GM18858 (cell line): ENCODE measurements around the gene RSAD1.

ENCODE experiments used
- ATAC-seq: cut with Tn5 transposase; IDR thresholded peaks from one replicate; pipeline ENCODE4 v1.9.1; 2021; ENCODE audit not compliant: unreplicated experiment

RSAD1 gene

DNA sequence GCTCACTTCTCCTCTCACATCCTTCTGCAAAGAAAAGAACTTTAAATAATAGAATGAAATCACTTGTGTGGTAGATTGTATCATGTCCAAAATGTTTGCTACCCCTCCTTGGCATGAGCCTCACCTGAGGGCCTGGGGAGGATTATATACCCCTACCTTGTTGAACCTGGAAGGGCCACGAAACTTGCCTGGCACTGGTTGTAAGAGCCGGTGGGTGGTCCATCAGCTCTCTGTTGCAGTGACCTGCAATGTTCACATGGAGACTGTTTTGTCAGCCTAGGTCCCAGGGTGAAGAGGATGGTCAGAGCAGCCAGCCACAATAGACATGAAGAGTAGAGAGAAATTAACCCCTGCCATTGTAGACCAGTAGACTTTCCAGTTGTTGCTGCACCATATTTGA lies 10.2 kb downstream of the RSAD1 start:
- ATAC-seq: no peak

GRCh38 chr17:50491505-50491904 lies 12.8 kb downstream of the RSAD1 start:
- no peak for ATAC-seq

DNA sequence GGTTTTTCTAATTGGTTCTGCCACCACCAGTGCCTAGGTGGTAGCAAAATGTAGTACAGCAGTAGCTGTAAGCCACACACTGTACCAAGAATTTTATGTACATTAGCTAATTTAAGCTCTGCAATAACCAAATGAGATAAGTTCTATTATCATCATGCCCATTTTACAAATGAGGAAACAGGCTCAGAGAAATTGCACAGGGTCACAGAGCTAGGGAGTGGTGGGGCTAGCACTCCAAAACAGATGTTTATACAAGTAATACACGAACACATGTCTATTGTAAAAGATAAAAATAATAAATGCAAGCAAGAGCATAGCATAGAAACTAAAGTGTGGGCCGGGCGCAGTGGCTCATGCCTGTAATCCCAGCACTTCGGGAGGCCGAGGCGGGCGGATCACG lies 13.6 kb downstream of the RSAD1 start:
- no peak for ATAC-seq

GRCh38 chr17:50493744-50494143 lies 15.1 kb downstream of the RSAD1 start:
- no peak for ATAC-seq

DNA sequence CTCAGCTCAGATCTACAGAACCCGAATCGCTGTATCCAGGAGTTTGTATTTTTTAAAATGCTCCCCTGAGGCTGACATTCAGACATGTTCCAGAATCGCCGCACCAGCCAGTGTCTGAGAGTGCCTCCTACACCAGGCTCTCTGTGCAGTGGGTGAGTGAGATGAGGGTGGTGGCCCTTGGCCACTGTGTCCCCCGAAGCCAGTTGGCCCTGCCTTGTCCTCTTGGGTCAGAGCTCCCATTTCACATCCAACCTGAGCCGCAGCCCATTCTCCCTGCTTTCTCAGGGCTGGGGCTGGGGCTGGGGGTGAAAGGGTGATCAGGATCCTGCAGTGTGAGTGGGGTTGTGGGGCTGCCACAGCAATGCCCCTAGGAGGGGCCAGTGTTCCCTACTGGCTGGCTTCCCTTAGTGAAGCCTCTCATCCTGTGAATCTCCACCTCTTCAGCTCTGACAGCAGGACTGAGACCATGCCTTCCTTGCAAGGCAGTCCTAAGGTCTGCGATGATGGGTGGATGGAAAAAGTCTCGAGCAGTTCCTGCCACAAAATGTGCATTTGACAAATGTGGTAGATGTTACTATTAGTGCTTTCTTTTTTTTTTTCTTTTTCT lies 16.7 kb downstream of the RSAD1 start:
- no peak for ATAC-seq

GRCh38 chr17:50495918-50496317 lies 17.3 kb downstream of the RSAD1 start:
- no peak for ATAC-seq

DNA sequence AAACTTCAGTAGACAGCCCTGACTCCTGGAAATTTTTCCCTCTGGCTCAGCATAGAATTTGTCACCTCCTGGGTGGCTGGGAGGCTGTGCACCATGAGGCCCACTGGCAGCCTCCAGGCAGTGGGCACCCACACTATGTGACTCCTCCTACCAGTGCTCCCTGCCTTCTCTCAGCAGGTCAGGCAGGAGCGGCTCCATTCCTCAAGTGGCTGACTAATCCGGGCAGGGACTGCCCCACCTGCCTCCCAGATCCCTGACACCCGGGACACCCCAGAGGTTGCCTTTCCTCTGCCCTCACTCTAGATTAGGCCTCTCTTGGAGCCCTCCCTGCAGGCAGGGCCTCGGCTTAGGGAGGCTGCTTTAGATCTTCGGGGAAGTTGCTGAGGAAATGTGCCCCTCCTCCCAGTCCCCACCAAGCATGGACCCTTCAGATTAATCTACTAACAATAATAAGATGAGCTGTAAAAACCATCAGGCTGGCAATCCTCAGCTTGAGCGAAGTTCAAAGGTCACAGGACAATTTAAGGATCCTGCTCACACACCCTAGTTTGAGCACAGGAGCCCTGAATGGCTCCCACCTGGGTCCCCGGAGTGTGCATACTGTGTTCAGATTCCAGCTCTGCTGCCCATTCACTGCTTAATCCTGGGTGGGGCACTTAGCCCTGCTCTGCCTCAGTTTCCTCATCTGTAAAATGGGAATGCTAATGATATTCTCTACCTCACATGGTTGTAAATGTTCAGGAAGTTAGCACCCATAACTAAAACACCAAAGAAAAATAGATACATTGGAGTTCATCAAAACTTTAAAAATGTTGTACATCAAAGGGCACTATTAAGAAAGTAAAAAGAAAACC lies 19.6 kb downstream of the RSAD1 start:
- no peak for ATAC-seq

GRCh38 chr17:50499270-50499669 lies 20.6 kb downstream of the RSAD1 start:
- ATAC-seq: no peak

GRCh38 chr17:50499721-50500120 lies 21.1 kb downstream of the RSAD1 start:
- ATAC-seq: no peak

DNA sequence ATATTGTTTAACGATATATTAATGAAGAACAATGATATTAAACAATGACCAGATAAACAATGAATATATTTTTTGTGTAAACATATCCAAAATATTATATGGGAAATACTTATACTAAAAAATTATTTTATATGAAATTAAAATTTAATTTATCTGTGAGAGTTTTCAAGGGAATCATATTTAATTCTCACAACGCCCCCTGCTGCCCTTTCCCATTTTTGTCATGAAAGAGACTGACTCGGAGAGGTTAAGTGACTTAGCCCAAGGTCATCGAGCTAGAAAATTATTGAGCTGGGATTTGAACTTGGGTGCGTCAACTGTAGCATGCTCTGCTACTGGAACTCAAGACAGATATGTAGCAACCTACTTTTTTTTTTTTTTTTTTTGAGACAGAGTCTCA lies 22.4 kb downstream of the RSAD1 start:
- ATAC-seq: no peak

DNA sequence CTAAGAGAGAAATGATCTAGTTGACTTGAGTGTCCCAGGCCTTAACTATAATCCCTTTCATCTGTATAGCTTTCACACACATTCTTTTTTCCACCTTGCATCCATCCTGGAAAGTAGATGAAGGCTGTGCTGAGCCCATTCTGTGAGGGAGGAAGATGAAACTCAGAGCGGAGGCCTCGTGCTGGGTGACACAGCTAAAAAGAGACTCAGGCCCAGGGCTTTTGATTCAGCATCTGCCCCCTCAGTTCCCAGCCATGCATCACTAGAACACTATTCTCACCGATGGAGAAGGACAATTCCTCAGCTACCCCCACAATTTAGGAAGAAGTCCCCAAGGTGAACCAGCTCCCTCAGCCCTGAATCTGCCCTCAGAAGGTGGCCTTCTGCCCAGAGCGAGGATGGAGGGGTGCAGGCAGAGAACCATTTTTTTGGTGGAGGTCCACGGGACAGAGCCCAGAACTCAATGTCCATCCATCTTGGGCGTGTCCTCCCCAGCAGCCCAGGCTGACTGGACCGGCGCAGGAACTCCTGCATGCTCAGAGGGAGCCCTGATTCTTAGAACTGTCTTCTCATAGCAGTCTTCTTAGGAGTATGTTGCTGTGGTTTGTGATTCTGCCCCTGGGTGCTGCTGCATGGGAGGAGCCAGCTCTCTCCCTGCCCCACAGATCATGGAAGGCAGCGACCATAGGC lies 23.8 kb downstream of the RSAD1 start:
- ATAC-seq: no peak

DNA sequence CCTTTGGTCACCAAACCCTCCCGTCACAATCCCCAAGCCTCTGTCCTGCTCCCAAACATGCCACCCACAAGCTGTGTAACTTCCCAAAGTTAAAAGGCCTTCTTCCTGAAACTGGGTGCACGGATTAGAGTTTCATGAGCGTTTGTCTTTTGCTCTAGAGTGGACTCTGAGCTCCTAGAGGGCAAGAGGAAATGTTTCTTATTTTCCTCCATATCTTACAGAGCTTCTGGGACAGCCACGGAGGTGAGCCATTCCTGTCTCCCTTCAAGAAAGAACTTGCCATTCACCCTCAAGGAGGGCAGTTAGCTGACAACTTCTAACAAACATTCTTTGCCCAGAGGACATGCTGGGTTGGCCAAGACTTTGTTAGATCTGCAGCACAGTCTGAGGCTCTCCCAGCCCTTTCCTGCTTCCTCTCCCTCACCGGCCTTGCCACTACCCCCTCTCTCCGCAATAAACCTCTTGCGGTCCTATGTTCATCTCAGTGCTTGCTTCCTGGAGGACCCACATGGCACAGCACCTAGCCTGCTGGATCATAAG lies 27.0 kb downstream of the RSAD1 start:
- ATAC-seq: no peak

DNA sequence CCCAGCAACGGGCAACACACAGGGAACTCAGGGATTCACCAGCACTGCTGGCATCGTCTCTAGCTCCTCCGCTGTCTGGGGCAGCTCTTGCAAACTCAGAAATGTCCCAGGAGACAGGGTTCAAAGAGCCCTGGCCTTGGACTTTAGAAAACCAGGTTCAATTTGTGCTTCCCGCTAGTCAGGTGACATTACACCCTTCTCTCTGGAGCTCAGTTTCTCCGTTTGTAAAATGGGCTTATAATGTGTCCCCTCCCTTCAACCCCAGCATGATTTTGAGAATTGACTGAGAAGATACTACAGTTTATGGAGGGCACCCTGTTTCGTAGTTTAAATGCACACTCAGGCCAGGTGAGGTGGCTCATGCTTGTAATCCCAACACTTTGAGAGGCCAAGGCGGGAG lies 27.6 kb downstream of the RSAD1 start:
- ATAC-seq: no peak

GRCh38 chr17:50507871-50508572 lies 29.4 kb downstream of the RSAD1 start, which contains the start of gene MYCBPAP:
TSS of gene MYCBPAP (plus strand) at chr17:50508439. CDS start at chr17:50508675, 236 bp downstream.
- ATAC-seq: no peak

- no peak for ATAC-seq
Observed at GRCh38 chr17:50508573-50509460, 30.2 kb downstream of the RSAD1 start.

GRCh38 chr17:50511058-50511457 lies 32.4 kb downstream of the RSAD1 start:
- no peak for ATAC-seq

DNA sequence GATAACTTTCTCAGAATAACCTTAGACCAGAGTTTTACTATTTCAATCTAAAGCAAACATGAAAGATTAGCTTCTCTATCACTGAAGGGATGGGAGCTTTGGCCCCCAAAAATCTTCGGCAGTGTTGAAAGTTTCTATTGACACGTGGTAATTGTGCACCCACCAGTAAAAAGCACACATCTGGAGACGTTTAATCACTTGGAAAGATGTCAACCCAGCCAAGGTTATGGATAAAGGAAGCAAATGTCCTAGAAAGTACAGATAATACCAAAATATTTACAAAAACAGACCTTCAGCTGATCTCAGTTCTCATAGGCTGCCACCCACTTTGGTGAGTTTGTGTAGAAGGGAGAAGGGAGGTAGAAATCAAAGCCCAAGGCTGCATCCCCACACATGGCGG lies 34.8 kb downstream of the RSAD1 start:
- no peak for ATAC-seq

- no peak for ATAC-seq
Observed at GRCh38 chr17:50514388-50514787, 35.7 kb downstream of the RSAD1 start.

GRCh38 chr17:50514936-50515702 lies 36.5 kb downstream of the RSAD1 start:
- ATAC-seq: no peak
